ENCODE data around the gene RABL6.
"Not testable (repeated sequence)": the region's sequence is repeated elsewhere in the genome, so short reads cannot be mapped to it uniquely, and the experiment has no call there.

RABL6 gene

DNA sequence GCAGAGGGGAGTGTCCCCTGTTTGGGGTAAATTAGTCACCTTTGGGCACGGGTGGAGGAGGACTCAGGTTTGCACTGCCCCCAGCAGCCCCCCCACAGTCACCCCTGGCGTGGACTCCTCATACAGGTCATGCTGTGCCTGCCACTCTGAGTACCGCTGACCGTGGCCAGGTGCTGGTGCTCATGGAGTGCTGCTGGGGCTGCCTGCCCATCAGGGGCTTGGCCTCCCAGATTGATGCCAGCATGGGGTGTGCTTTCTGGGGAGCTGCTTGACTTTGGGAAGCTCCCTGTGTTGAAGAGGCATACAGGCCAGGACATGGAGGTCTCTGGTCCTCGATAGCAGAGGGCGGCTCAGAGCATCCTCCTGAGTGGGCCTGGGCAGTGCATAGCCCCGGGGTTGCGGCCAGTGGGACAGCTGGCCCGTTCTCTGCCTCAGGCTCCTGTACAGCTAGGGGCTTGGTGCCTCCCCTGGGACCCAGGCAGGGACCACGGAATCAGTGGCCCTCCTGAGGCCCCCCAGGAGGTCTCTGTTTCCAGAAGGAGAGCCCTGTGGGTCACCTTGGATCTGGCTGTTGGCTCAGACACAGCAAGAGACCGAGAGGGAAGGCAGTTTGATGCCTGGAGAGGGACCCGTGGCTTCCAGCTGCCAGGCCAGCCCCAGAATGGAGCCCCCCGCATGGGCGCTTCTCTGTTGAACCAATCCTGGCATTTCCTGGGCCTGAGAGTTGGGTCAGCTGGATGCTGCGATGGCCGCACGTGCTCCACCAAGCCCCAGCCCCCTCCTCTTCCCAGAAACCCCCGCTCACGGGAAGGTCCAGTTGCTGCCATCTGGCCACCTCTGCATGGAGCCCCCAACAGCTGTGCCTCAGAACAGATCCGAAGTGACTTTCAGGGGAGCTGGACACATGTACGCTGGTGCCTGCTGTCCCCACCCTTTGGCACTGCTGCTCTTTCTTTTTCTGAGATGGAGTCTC lies 28.5 kb downstream of the RABL6 start:
- DNase-seq, result no peak

GRCh38 chr9:136837146-136837855 lies 29.6 kb downstream of the RABL6 start:
- no peak for DNase-seq

- DNase-seq, result not testable (repeated sequence)
These were observed 30.1 kb downstream of the RABL6 start for GRCh38 chr9:136837856-136838277.

- DNase-seq, result no peak
These were observed 30.8 kb downstream of the RABL6 start for GRCh38 chr9:136838314-136839228.

DNA sequence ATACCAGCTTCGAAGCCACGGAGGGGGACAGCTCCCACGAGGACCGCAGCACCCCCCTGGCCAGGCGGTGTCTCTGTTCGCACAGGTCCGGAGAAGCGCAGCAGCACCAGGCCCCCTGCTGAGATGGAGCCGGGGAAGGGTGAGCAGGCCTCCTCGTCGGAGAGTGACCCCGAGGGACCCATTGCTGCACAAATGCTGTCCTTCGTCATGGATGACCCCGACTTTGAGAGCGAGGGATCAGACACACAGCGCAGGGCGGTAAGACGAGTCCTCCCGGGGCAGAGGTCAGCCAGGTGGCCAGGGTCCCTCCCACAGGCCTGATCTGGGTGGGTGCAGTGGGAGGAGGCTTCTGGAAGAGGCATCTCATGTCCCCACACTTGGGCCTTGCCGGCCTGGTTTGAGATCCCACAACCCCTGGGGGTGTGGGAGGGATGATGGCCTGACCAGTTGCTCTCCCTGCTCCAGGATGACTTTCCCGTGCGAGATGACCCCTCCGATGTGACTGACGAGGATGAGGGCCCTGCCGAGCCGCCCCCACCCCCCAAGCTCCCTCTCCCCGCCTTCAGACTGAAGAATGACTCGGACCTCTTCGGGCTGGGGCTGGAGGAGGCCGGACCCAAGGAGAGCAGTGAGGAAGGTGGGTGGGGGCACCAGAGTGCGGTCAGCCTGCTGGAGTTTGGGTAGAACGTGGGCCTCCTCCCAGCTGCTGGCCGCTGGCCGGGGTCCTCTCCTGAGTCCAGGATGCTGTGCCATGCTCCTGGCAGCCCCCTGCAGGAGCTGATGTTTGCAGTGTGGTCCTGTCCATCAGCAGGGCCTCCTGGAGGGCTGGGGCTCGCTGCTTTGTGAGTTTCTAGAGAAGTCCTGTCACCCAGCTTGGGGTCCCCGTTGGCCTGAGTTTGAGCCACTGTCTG lies 31.7 kb downstream of the RABL6 start:
- no peak for DNase-seq

DNA sequence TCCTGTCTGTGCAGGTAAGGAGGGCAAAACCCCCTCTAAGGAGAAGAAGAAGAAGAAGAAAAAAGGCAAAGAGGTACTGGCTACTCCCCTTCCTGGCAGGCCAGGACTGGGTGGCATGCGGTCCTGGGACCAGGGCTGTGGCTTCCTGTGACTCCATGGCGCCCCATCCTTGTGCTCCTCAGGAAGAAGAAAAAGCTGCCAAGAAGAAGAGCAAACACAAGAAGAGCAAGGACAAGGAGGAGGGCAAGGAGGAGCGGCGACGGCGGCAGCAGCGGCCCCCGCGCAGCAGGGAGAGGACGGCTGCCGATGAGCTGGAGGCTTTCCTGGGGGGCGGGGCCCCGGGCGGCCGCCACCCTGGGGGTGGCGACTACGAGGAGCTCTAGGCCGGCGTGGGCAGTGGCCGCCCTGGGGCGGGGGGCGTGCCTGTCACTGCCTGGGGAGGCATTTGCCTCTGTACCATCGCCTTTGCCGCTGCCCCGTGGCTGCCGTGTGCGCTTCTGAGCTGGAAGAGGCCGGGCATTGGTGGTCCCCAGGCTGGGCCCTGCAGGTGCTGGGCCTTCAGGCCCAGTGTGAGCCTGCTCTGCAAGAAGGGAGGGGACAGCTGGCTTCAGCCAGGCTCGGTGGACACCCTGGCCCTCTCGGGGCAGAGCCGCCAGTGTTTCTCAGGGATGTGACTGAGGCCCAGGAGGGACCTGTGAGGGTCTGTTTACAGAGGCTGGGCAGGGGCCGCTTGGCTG lies 32.6 kb downstream of the RABL6 start:
- peak; percentile 57 for DNase-seq

DNA sequence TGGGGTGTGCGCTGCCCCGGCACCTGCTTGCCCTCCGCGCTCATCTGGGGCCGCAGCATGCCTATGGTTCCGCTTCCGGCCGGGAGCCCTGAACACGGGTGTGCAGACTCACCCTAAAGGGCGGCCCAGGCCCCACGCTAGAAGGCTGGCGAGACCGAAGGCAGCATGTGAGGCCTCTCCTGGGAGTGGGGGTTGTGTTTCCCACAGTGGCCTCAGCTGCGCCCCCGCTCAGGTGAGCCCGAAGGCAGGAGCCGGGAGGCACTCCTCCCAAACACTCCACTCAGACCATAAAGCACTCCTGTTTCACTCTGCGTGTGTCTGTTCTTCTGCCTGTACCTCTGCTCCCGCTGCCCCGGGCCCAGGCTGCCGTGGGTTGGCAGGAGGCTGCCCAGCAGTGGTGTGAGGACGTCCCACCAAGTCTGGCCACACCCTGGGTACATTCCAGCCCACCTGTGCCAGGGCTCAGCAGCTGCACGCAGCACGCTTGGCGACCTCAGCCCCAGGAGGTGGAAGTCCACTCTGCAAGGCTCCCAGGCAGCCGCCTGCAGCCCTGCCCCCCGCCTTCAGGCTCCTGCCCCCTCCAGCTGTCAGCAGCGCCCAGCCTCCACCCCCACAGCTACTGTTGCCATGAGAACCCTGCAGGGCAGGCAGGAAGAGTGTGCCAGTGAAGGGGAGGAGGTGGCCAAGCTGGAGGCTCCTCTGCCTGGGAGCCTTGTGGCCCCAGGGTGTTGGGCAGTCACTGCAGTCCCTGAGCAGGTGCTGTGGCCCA lies 33.3 kb downstream of the RABL6 start:
- DNase-seq, result peak; percentile 72

DNA sequence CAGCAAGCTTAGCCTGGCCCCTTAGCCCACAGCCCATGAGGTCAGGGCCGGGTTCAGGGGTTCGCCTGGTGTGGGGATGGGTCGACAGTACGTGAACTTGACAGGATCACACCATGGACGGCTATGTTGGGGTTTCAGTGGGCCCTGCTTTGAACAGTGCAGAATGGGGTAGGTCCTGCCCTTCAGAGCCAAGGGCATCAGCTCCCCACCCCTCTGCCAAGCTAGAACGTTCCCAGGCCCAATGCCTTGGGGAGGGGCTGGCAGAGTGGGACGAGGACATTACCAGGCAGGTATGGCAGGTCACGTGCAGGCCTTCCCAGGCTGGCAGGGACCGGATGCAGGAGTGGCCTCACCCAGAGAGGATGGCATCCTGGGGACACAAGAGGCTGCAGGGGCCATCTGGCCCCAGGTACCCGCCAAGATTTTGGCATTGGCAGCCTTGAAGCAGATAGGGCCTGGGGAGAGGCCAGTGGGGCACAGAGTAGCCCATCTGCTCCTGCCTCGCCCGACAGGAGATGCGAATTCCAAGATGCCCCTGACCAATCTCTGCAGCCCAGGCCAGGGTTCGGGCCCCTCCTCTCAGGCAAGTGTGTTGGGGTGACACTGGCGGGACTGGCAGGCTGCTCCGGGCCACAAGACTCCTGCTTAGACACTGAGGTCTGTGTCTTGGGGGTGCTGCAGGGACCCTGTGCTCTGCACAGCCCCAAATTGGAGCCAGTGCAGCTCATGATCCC lies 34.1 kb downstream of the RABL6 start:
- peak; percentile 42 for DNase-seq

DNA sequence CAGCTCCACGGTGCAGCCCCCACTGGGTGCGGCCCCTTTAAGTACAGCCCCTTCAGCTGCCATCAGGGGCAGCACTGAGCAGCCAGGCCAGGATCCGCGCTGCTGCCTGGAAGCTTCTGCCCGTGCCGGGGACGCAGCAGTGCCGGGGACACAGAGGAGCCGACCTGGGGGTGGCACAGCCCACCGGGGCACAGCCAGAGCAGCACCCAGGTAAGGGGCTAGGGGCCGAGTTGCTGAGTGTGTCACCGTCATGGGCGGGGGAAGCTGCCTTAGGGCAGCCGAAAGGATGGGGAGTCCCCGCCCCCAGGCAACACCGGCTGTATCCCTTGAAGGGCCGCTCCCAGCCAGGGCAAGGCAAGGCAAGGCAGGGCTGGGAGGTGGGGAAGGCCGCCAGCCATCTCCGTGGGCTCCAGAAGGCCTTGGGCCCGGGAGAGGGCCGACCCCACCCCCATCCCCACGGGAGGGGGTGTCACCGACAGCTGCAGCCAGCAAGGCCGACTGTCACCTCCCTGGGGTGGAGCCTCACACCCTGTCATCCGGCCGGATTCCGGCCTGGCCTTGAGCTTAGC lies 34.7 kb downstream of the RABL6 start, which contains the start of gene AJM1:
Gene AJM1 (plus strand): TSS at position 99 of the 569 bp plus-strand sequence. CDS start 1,937 bp downstream, outside the sequence.
- DNase-seq, result peak; percentile 84

DNA sequence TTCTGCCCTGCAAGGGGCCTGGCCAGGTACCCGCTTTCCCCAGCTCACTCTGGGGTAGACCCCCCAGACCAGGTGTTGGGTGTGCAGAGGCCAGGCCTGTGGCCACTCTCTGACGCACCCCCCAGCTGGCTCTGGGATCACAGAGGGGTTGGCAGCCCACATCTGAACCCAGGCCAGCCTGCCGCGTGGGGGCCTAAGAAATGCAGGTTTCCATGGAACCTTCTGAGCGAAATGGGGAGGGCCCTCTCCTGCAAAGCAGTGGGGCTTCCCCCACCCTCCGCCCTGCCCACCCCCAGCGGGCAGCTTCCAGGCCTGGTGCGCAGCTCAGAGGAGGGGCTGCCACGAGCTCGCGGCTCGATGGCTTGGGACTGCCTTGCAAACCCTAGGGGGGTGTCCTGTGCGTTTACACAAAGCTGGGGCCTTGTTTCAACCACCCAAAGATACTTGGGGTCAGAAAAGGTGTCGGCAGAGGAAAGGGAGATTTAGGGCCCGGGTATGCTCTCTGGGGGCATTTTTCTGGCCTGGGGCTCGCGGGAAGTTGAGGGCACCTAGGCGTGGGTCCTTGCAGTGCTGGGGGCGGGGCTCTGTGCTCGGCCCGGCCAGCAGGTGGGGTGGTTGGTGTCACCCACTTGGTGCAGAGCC lies 35.5 kb downstream of the RABL6 start:
- not testable (repeated sequence) for DNase-seq

DNA sequence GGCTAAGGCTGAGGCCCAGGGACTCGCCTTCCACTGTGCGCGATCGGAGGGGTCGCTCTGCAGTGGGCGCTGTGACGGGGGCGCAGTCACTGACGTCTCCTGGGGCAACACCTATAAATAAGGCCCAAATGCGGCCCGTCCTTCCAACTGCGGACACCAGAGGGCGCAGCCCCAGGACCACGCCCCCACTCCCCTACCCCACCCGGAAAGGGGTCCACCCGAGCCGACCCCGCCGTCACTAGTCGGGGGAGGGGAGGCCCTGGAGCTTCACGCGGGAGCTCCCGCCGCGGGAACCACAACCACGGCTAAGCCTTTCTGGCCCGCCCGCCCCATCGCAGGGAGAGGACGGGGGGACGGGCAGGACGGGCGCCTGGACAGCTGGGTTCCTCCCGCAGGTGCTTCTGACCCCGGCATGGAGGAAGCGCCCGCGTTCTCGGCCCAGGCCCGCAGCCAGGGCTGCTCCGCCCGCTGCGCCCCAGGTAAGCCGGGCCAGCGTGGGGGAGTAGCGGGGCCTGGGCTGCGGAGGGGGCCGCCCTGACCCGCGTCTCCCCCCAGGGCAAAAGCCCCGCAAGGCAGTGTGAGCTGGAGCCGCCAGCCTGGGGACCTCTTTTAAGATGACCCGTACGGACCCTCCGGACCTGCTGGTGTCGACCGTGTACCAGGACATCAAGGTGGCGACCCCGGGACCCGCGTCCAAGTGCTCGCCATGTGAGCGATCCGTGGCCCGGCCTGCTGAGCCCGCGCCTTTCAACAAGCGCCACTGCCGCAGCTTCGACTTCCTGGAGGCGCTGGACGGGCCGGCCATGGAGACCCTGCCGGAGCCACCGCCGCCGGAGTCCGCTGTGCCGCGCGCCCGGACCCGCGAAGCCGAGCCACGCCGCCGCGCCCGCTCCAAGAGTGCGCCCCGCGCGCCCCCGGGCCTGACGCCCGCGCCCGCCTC lies 36.3 kb downstream of the RABL6 start:
- DNase-seq, result peak; percentile 49

DNA sequence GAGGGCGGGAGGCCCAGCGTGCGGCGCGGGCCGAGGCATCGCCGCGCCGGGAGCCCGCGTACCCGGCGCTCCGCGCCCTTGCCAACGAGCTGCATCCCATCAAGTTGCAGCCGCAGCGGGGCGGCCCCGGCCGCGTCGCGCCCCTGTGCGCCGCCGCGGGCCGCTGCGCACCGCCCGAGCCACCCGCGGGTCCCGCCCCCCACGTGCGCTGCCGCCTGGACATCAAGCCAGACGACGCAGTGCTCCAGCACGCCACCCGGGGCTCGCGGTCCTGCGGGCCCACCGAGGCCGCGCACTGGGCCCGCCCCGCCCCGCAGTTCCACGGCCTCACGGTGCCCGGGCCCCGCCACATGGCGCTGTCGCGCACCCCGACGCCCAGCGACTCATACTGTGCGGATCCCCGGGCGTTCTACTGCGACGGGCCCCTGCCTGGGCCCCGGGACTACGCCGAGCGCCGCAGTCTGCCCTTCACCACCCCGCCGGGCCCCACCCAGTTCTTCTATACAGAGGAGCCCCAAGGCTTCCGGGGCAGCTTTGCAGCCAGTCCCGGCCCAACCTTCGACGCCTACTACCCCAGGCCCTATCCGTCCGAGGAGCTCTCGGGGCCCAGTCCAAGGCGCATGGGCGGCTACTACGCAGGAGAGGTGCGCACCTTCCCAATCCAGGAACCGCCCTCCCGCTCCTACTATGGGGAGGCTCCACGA lies 37.2 kb downstream of the RABL6 start:
- no peak for DNase-seq

DNA sequence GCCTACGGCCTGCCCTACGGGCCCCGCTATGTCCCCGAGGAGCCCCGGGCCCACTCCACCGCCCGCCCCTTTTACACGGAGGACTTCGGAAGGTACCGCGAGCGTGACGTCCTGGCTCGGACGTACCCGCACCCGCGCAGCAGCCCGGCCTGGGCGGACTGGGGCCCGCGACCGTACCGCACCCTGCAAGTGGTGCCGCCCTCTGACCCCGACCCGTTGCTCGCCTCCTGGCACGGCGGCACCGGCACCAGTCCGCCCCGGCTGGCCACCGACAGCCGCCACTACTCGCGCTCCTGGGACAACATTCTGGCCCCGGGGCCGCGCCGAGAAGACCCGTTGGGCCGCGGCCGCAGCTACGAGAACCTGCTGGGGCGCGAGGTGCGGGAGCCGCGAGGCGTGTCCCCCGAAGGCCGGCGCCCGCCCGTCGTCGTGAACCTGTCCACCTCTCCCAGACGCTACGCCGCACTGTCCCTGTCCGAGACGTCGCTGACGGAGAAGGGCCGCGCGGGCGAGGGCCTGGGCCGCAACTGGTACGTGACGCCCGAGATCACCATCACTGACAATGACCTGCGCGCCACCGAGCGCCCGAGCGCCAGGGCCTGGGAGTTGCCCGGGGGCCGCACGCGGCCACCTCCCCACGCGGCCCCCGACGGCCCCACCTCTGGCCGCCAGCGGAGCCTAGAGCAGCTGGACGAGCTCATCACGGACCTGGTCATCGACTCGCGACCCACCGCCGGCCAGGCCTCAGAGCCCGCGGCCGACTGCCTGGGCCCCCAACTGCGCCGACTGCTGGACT lies 37.9 kb downstream of the RABL6 start:
- DNase-seq, result peak; percentile 57

- DNase-seq, result peak; percentile 59
These were observed 38.8 kb downstream of the RABL6 start for GRCh38 chr9:136846376-136847087.
